HG02610 (cell line): ENCODE results near the gene SSRP1.

Experiments
- ATAC-seq: cut with Tn5 transposase; IDR thresholded peaks from one replicate; pipeline ENCODE4 v1.9.1; 2021; ENCODE audit warnings: mild to moderate bottlenecking, moderate library complexity; ENCODE audit not compliant: unreplicated experiment

The SSRP1 gene

DNA sequence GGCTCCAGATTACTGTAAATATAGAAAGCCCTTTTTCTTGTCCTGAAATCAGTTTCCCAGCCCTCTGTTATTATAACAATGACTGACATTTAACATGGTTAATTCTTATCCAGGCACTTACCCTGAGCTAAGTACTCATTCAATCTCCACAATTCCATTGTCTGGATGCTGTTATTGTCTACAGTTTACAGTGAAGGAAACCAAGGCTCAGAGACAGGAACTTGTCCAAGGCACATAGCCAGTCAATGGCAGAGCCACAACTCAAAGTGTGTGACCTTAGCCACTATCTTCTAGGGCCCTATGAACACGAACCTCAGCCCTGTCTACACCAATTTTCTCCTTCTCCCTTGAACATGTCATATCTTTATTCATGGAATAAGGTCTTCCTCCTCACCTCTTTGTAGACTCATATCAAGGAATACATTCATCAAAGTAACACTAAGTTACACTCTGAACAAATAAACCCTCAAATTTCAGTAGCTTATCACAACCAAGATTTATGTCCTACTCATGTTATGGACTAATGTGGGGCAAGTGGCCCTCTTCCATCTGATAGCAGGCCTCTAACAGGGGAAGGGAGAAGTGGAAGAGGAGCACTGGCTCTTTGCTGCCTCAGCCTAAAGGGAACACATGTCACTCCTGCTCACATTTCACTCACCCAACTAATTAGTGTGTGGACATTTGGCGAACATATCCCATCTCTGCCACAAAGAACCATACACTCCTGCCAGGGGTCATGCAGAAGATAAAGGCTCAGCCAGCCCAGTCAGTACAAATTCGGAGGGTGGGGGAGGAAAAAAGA lies 59.3 kb downstream of the SSRP1 start:
- no peak for ATAC-seq
